ENCODE data around the gene MAPK7.

MAPK7 gene

GRCh38 chr17:19381741-19382444 is 3.6 kb downstream of the MAPK7 start:
- DNase-seq = no peak

- no peak for DNase-seq
These were observed 4.5 kb downstream of the MAPK7 start for GRCh38 chr17:19382531-19383444.

- DNase-seq = no peak
These were observed 5.6 kb downstream of the MAPK7 start for GRCh38 chr17:19383681-19384470.

GRCh38 chr17:19384723-19385391 is 6.6 kb downstream of the MAPK7 start:
- peak; percentile 95 for DNase-seq

- no peak for DNase-seq
These were observed 7.3 kb downstream of the MAPK7 start for GRCh38 chr17:19385521-19385983.

- DNase-seq = peak; percentile 72
These were observed 8.0 kb downstream of the MAPK7 start for GRCh38 chr17:19386051-19386929.

GRCh38 chr17:19386974-19387920 is 8.9 kb downstream of the MAPK7 start, which contains the start of gene MFAP4:
MFAP4 (minus strand) TSS chr17:19387190; CDS start chr17:19387155, 35 bp downstream.
- DNase-seq = peak; percentile 69

GRCh38 chr17:19387921-19388521 is 9.7 kb downstream of the MAPK7 start:
- no peak for DNase-seq

GRCh38 chr17:19388791-19389785 is 10.8 kb downstream of the MAPK7 start:
- peak; percentile 49 for DNase-seq

GRCh38 chr17:19390951-19391350 is 12.7 kb downstream of the MAPK7 start:
- no peak for DNase-seq

- DNase-seq = no peak
These were observed 13.1 kb downstream of the MAPK7 start for GRCh38 chr17:19391432-19391831.

- DNase-seq = no peak
These were observed 14.0 kb downstream of the MAPK7 start for GRCh38 chr17:19392303-19392702.

GRCh38 chr17:19397556-19398041 is 19.3 kb downstream of the MAPK7 start:
- no peak for DNase-seq

- DNase-seq = peak; percentile 45
These were observed 20.2 kb downstream of the MAPK7 start for GRCh38 chr17:19398301-19399181.

- DNase-seq = no peak
These were observed 21.6 kb downstream of the MAPK7 start for GRCh38 chr17:19399750-19400450.

GRCh38 chr17:19401321-19402010 is 23.2 kb downstream of the MAPK7 start:
- no peak for DNase-seq

All from hematopoietic multipotent progenitor cell treated with erythropoietin and hydrocortisone succinate and interleukin-3 and kit ligand, for 4 days (in vitro differentiated cells).